NCI-H1436 (cell line): ENCODE results near the gene ASB16.

ENCODE experiments used
- DNase-seq: peaks from one replicate; lab custom pipeline; 2025; lab: John Stamatoyannopoulos, UW

Gene ASB16

DNA sequence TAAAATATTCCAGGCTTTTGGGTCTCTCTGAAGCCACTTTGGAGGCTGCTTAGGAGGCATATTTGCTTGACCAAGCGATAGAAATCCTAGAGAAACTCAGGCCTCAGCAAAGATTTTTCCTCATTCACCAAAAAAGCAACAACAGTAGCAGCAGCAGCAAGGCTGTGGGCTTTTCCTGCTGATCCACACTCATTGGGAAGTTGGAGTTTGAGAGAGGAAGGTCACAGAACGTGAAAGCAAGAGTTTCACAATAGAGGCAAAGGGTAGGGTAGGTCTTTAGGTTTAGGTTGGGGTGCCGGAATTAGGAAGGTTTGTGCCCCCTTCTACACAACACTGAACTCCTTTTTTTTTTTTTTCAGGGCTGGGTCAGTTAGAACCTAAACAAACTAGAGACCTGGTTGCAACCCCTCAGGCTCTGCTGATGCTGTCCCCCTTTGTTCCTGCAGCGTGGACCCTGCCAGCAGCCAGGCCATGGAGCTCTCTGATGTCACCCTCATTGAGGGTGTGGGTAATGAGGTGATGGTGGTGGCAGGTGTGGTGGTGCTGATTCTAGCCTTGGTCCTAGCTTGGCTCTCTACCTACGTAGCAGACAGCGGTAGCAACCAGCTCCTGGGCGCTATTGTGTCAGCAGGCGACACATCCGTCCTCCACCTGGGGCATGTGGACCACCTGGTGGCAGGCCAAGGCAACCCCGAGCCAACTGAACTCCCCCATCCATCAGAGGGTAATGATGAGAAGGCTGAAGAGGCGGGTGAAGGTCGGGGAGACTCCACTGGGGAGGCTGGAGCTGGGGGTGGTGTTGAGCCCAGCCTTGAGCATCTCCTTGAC is 18.3 kb downstream of the ASB16 start:
- DNase-seq, result no peak

DNA sequence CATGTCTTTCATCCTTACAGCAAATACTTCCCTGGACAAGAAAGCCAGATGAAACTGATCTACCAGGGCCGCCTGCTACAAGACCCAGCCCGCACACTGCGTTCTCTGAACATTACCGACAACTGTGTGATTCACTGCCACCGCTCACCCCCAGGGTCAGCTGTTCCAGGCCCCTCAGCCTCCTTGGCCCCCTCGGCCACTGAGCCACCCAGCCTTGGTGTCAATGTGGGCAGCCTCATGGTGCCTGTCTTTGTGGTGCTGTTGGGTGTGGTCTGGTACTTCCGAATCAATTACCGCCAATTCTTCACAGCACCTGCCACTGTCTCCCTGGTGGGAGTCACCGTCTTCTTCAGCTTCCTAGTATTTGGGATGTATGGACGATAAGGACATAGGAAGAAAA is 20.0 kb downstream of the ASB16 start:
- DNase-seq, result no peak

DNA sequence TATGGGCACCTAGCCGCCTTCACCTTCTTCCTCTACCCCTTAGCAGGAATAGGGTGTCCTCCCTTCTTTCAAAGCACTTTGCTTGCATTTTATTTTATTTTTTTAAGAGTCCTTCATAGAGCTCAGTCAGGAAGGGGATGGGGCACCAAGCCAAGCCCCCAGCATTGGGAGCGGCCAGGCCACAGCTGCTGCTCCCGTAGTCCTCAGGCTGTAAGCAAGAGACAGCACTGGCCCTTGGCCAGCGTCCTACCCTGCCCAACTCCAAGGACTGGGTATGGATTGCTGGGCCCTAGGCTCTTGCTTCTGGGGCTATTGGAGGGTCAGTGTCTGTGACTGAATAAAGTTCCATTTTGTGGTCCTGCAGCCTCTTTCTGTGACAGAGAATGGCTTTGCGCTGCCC is 20.9 kb downstream of the ASB16 start:
- DNase-seq, result no peak

DNA sequence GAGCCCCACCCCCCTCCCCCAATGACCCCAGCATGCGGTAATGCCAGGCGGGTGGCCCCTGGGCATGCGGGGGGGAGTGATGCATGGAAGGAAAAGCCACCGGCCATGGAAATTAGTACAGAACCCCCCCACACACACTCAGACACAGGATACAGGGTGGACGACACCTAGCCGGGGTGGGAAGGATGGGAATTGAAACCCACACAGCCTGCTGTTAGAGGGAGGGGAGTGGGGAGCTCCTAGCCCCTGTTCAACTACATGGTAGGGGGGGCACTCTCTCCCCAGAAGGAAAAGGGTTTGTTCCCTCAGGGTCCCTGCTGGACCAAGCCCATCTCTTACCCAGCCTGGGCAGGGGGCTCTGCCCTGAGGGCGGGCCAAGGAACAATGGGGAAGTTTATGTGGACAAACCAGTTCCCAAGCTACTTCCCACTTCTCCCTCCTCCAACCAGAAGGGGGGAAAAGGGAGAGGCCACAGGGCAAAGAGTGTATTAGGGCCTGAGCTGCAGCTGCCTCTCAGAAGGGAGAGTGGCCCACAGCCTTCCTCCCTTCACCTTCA is 21.5 kb downstream of the ASB16 start:
- no peak for DNase-seq

DNA sequence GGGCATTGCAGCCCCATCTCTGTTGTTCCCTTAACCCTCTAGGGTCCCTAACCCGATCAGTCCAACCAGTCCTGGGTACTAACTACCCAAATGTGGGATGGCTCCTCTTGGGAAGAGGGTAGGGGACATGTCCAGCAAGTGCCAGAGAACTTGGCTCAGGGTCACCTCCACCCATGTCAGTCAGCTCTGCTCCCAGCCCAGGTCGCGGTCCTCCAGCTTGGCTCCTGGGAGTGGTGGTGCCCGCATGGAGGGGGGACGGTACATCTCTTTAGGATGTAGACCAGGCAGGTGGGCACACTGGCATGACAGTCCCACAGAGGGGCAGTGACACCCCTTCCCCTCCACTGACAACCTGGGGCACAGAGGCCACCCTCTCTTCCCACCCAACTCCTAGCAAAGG is 22.2 kb downstream of the ASB16 start:
- no peak for DNase-seq

DNA sequence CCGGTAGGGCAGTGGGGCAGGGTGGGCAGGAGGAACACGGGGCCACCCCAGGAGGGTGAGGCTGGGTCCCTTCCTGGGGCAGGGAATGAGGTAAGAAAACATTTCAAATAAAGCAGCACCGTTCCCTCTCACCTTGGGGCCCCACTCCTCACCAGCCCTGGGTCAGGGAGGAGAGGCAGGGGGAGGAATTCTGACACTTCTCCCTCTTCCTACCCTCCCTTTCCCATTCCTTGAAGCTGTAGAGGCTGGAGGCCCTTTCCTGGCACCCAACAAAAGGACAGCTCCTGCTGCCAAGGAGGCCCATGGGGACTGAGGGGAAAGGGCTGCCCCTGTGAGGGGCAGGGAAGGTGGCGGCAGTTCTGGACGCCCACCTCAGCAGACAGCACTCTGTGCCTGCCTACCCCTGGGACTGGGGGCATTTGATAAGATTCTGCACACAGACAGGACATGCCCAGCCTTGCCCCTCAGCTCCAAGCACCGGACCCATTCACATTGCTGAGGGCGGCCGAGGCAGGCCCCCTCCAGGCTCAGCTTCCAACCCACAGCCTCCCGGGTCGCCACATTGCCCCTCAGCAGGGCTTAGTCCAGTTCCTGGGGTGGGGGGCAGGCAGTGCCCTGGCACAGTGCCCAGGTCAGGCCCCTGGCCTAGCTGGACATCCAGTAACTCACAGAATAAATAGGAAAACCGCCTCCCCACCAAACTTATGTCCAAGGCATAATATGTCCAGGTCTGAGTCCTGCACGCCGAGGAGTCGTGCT is 23.0 kb downstream of the ASB16 start:
- DNase-seq, result no peak

DNA sequence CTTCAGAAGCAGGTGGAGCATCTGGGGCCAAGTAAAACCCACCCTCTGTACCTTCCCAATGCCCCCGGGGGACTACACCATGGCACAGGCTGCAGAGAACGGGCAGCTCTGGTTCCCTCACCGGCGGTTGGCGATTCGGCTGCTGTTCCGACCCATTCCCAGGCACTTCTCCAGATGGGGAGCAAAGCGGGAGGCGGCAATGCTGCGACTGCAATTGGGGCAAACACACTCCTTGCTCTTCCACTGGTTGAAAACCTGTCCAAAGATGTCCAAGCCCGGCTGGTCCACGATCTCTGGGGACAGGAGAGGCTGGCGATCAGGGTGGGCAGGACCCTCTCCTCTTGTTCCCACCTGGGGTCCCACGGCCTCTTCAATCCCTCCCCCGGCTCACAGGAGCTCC is 26.6 kb downstream of the ASB16 start:
- DNase-seq, result no peak

DNA sequence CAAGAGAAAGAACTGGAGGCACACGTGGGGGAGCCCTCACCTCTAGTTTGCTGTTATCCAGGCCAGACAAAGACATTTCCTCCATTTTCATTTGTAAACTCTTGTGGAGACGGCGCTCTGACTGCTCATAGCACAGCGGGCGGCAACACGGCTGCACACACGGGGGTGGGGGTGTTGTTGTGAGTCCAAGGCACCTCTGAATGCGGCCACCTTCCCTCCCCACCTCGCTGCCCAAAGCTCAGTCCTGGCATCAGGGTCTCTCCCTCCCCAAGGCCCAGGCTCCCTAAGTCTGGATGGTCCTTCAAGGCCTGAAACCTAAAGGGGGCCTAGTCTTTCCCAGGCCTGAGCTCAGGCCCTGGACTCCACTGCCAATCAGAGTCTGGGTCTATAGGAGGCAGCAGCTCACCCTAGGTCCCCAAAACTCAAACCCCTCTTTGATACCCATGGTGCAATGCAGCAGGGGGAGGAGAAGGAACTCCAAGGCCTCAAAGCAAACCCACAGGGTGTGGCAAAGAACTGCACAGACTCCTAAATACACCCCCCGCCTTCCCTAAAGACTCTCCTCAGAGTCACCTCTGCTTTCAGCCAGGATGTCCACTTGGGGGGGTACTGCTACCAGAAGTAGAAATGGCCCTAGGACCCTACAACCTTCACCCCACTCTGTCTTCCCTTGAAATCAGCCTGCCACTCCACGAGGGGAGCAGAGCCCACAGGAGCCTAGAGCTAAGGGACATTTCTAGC is 27.6 kb downstream of the ASB16 start:
- no peak for DNase-seq

DNA sequence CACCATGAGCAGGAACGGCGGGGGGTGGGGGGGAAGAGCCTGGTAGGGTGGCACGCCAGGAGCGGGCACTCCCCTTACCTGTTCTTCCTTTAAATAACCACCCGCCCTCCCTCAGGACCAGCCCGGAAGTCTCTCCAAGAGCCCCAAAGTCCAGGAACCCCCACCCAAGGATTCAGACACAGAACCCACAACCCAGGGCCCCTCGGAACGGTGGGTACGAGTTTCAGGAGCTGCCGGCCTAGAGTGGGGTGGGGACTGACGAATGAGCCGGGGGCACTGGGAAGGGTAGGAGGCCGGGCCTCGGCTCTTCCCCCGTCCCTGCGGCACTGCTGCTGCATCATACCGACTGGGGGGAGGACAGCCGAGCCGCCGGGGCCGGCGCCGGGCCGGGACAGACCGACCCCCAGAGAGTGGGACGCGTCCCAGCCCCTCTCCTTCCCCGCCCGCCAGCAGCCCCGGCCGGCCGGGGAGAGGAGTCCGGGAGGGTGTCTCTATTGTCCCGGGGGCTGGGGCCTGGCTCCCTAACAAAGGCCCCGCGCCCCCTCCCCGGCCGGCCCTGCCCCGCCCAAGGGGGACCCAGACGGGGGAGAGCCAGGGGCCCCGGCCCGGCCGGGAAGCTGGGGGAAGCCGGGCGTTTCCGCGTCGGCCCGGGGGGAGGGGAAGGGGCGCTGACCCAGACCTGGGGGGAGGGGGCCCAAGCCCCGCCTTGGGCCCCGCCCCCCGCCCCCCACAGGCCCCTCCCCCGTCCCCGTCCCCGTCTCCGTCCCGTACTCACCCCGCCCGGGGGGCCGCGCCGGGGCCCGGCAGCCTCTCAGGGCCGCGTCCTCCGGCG is 28.4 kb downstream of the ASB16 start:
- peak; percentile 52 for DNase-seq

DNA sequence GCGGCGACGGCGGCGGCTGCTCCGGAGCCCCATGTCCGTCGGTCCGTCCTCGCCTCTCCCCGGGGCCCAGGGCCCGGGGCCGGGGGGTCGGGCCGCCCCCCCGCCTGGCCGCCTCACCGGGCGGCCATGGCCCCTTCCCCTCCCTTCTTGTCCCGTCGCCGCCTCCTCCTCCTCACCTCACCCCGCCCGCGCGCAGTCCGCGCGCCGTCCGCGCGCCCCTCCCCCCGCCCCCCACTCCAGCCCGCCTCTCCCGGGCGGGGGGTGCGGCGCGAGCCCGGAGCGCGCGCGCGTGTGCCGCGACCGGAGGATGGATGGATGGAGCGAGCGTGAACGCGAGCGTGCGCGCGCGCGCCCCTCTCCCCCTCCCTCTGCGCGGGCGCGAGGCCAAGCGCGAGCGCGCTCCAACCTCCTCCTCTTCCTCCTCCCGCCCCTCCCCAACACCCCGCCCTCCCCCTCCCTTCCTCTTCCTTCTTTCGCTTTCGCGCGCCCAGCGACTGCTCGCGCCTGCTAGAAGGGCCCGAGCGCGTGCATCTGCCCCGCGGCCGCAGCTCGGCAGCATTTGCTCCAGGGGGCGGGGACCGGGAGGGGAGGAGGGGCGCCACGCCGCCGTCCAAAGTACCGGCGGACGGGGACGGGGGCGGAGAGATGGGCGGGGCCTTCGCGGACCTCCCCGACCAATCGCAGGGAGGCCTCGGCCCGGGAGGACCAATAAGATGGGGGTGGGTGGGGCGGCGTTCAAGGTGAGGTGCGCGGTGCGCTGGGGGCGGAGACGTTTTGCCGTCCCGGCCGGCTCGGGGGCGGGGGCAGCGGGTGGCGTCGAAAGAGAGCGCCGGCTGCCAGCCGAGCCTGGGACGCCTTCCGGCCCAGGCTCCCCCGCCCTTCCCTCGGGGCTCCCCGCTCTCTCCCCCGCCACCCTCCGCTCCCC is 29.3 kb downstream of the ASB16 start, which contains the start of gene ATXN7L3:
Gene ATXN7L3 (minus strand): TSS at position 332 of the 925 bp plus-strand sequence. CDS start 1,814 bp downstream, outside the sequence.
- DNase-seq, result peak; percentile 100

DNA sequence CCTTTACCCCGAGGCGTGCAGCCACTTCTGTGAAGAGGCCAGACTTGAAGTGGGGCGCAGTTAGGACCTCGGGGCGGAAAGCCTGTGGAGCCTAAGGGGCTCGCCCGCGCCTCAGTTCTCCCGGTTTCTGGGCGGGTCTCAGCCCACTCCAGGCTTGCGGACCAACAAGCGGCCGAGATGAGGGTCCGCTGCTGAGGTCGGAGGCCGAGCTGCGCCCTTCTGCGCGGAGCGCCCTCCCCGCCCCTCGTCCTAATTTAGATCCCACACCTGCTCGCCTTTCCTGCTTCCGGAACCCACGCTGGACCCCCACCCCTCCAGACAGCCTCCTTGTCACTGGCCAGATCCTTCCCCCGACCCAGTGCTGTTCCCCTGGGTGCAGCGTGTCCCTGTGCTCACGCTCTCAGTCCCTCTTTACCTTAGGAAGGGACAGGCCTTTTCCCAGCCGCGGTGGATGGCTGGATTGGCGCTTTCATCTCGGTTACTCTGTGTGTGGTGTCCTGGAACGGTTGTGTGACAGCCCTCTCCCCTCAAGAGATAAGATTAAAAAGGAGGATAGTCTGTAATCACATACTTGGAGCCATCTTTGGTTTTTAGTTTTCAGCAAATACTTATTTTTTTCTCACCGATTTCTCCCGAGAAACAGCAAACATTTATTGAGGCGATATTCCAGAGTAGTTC is 30.1 kb downstream of the ASB16 start:
- DNase-seq, result peak; percentile 57

DNA sequence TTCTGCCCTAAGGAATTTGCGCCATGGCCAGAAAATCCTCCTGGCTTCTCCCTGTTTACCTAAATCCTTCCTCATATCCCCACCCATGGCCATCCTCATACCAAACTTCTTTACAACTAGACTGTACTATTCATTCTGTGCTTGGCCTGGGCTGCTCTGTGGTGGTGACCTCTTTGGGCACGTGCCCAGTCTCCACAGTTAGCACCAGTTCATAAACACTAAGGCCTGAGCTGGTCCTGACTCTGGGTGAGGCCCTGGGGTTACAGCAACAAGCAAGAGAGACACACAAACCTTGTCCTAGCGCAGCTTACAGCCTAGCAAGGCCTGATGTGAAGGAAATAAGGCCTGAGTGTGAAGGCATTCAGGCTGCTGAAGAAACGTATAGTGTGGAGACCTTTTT is 32.3 kb downstream of the ASB16 start:
- no peak for DNase-seq

DNA sequence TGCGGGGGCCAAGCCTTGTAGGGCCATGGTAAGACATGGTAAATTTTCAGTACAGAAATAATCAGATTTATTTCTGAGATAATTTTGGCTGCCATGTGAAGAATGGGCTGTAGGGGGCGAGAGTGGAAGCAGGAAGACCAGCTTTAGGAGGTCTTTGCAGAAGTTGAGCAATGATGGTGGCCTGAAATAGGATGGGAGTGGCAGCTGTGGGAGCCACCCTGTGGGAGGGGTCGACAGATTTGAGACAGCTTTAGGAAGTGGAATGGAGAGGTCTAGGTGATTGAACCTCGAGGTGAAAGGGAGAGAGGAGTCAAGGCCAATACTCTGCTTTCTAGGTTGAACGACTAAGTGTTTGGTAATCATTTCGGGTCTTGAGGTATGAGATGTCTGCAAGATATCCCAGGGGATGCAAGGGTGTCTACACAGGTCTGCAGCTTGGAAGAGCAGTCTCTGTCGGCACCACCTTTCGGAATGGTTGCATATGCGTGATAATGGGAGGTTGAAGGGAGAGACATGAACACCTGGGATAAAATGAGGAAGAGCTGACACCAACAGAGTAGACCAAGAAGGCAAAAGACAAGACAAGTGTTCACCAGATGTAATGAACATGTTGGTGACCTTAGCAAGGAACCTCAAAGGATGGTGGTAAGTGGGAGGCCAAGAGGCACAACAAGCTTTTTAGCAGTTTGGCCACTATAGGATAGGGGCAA is 33.4 kb downstream of the ASB16 start:
- DNase-seq, result peak; percentile 18

DNA sequence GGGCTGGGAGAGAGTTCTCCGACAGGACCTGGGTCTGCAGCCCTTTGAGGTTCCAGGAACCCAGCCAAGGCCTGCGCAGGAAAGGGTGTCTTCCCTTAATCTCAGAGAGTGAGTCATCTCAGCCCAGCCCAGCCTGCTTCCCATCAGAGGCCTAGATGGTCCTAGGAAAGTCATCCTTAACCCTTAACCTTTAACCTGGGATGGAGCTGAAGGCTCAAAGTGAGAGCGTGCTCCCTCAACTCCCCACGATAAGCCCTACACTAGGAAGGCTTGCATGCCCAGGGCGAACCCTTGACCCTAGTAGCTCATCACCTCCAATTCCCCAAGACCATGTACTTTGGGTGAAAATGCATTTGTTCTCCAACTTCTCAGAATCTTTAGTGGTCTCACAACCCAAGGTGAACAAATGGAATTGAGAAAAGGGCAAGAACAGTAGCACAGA is 34.0 kb downstream of the ASB16 start:
- no peak for DNase-seq

DNA sequence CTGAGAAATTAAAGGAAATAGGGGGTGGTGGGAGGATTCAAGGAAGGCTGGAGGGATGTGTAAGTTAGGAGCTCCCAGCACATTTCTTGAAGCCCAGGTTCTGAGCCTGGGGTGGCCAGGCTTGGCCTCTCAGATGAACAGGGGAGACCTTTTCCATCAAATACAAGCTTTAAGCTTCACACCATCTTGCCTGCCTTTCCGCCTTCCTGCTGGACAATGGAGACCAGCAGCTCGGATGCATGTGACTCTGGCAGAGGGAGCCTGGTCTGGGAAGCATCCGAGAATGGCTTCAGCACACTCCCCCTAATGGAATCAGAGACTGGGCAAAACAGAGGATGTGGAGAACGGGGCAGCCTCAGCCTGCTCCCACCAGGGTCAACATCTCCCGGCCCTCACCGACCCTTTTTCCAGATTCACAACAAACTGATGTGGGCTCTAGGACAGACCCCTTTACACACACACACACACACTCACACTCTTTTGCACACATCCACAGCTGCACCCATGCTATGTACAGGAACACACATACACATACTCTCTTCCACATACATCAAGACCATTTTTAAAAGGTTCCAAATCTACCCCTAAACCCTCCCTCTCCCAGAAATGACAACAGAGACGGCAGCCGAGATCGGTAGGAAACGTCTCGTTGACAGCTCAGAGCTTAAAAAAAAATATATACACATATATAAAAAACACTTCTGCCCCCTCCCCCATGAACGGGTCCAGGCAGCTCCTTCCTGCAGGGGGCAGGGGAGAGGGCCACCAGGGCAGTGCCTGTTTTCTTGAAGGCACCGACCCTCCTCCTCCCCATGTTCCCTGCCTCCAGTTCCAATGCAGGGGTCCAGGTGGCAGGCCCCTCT is 35.7 kb downstream of the ASB16 start:
- DNase-seq, result no peak

DNA sequence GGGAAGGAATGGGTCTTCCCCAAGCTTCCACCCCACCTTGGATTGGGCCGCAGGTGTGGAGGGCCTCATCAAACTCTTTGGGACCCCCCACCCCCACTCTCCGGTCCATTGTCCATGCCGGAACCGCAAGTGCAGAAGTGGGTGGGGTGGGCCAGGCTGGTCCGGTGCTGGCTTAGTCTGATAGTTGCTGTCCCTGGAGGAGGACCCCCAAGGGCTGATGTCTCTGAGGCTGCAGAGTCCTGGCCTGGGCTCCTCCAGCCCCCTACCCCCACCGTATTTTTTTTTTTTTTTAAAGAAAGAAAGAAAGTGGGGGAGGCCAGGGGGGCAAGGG is 36.3 kb downstream of the ASB16 start:
- no peak for DNase-seq

DNA sequence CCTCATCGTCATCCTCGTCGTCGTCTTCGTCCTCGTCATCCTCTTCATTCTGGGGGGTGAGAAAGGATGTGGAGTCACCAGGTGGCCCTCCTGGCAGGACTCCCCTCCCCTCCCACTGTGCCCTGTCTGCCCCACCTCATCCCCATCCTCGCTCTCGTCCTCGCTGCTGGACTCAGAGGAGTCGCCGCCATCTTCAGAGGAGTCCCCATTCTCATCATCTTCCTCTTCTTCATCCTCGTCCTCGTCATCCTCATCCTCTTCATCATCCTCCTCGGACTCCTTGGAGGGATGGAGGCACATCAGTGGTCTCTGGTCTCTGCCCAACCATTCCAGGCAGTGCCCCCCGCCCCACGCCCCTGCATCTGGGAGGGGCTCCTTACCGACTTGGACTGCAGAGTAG is 36.8 kb downstream of the ASB16 start:
- DNase-seq, result no peak

DNA sequence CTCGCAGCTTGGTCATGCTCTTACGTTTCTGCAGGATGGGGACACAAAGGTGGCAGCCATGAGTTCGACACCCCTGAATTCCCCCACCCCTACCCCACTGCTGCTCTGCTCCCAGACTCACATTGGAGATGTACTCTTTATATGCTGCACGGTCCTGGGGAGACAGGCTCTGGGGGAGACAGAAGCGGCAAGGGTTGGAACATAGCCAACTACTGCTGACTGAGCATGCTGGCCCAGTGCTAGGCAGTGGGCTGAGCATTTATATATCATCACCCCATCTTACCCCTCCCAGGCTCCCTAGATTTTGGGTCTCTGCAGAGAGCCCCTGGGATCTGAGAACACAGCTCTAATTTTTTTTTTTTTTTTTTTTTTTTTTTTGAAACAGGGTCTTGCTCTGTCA is 37.2 kb downstream of the ASB16 start:
- DNase-seq, result no peak
